A673 (cell line): Measurements from ENCODE around the gene SPATA16. TPM values are rescaled to one million over a fixed set of nuclear protein-coding genes. Genes with fewer than 3 reads are reported as not detected.

Experiments
- BruUV-seq: library from RNA; stranded (reverse); fragments of 400-500 nt; replicated peaks from 2 replicates; lab custom pipeline; 2021; lab: Mats Ljungman, UMichigan
- CTCF ChIA-PET: fragments of 300-600 bp; sonication (Branson Sonifier 250); formaldehyde crosslinking; loops from one replicate; lab custom pipeline; 2022; ENCODE audit warnings: antibody characterized with exemption; lab: Charles Lee
- POLR2A ChIA-PET: fragments of 300-600 bp; sonication (Branson Sonifier 250); formaldehyde crosslinking; loops from one replicate; lab custom pipeline; 2022; ENCODE audit warnings: antibody characterized with exemption; ENCODE audit not compliant: low non-redundant PET; lab: Charles Lee
- DNase-seq: peaks from one replicate; pipeline ENCODE4 v3.0.0-alpha.2; 2015; ENCODE audit warnings: low spot score
- H3K27ac ChIP-seq: fragments of 200-600 bp; sonication (generic); 2 replicates; pipeline ENCODE4 v1.5.1; 2016; ENCODE audit warnings: mixed run types, low read depth, mild to moderate bottlenecking, mixed read lengths, antibody characterized with exemption, low read length; ENCODE audit not compliant: poor library complexity, severe bottlenecking
- H3K27me3 ChIP-seq: fragments of 200-600 bp; sonication (generic); replicated peaks from 2 replicates; pipeline ENCODE4 v1.6.1; 2017; ENCODE audit warnings: mixed run types, low read depth, mild to moderate bottlenecking, mixed read lengths, antibody characterized with exemption, low read length; ENCODE audit not compliant: insufficient read depth, poor library complexity
- H3K36me3 ChIP-seq: fragments of 200-600 bp; sonication (generic); 2 replicates; pipeline ENCODE4 v1.6.1; 2016; ENCODE audit warnings: mixed run types, mild to moderate bottlenecking, mixed read lengths, antibody characterized with exemption, low read length; ENCODE audit not compliant: insufficient read depth, poor library complexity, severe bottlenecking
- H3K4me1 ChIP-seq: fragments of 200-600 bp; sonication (generic); 2 replicates; pipeline ENCODE4 v1.6.1; 2017; ENCODE audit warnings: mixed run types, mild to moderate bottlenecking, mixed read lengths, antibody characterized with exemption, low read length; ENCODE audit not compliant: insufficient read depth, poor library complexity, severe bottlenecking
- H3K4me3 ChIP-seq: fragments of 200-600 bp; sonication (generic); 2 replicates; pipeline ENCODE4 v1.5.1; 2016; ENCODE audit warnings: low read depth, mixed run types, mild to moderate bottlenecking, mixed read lengths, low read length; ENCODE audit not compliant: poor library complexity, severe bottlenecking
- H3K9me3 ChIP-seq: fragments of 200-600 bp; sonication (generic); 2 replicates; pipeline ENCODE4 v1.6.1; 2016; ENCODE audit warnings: mixed run types, low read depth, mild to moderate bottlenecking, mixed read lengths, antibody characterized with exemption, low read length; ENCODE audit not compliant: poor library complexity, severe bottlenecking
- EZH2 ChIP-seq: fragments of 200-600 bp; sonication (generic); IDR thresholded peaks from 2 replicates; pipeline ENCODE4 v1.6.1; 2017; ENCODE audit warnings: borderline replicate concordance, low read depth, mild to moderate bottlenecking, mixed read lengths, antibody characterized with exemption, low read length; ENCODE audit not compliant: poor library complexity, severe bottlenecking
- intact Hi-C: fragments of 100-400 bp; cut with micrococcal nuclease; formaldehyde crosslinking; loops from one replicate; pipeline ENCODE4 v1.10.0; 2022; ENCODE audit not compliant: unreplicated experiment
- total RNA-seq: library from RNA; stranded (reverse); gene quantifications from 2 replicates; pipeline ENCODE4 v1.2.3, GENCODE V29; 2021
- TF ChIP-seq, protein P1 (sequence below): fragments of 300-800, 200-600 bp; sonication (generic); conservative IDR thresholded peaks from 2 replicates; pipeline ENCODE4 v1.5.1; 2017; ENCODE audit warnings: low read depth, mild to moderate bottlenecking, antibody characterized with exemption, low read length, moderate library complexity, mixed read lengths

Gene SPATA16
- total RNA-seq, 1 experiment from 2014 or later: not detected

DNA sequence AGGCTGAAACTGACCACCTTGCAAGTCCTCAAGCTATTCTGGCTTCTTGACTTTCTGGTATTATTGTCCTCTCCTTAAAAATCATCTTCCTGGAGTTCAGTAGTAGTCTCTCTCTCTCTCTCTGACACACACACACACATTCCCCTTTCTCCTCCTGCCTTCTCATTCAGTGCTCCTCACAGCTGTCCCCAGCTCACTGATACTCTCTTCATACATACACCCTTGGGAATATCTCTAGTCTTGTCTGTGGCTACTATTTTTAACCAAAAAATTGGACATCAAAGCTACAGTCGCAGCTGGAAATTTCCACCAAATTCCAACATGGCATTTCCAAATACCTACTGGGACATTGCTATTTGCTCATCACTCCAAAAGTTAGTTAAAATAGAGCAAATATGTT is 211.6 kb downstream of the SPATA16 start:
- BruUV-seq: no TSS peak
- Histone ChIP-seq H3K27me3 (no peaks in the 10 kb centered on the region), H3K27ac (no peak overlapping the region), H3K36me3 (no peaks in the 10 kb centered on the region), H3K4me1 (peaks cover 2% of the 10 kb centered on the region), H3K4me3 (no peak overlapping the region), H3K9me3 (no peaks in the 10 kb centered on the region)
- ChIA-PET CTCF (no interaction called here), POLR2A (interaction anchor here (0.5 kb wide), 1 partner anchor 24 kb away, joined by 7 read pairs; no protein-coding TSS in a partner anchor)
- intact Hi-C loops: no loop called here
- no peak for DNase-seq
- TF ChIP-seq EZH2: no peak
- TF ChIP-seq, protein P1, sequence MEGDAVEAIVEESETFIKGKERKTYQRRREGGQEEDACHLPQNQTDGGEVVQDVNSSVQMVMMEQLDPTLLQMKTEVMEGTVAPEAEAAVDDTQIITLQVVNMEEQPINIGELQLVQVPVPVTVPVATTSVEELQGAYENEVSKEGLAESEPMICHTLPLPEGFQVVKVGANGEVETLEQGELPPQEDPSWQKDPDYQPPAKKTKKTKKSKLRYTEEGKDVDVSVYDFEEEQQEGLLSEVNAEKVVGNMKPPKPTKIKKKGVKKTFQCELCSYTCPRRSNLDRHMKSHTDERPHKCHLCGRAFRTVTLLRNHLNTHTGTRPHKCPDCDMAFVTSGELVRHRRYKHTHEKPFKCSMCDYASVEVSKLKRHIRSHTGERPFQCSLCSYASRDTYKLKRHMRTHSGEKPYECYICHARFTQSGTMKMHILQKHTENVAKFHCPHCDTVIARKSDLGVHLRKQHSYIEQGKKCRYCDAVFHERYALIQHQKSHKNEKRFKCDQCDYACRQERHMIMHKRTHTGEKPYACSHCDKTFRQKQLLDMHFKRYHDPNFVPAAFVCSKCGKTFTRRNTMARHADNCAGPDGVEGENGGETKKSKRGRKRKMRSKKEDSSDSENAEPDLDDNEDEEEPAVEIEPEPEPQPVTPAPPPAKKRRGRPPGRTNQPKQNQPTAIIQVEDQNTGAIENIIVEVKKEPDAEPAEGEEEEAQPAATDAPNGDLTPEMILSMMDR: no peak

- ChIA-PET POLR2A (no interaction called here), CTCF (no interaction called here)
- Histone ChIP-seq H3K36me3 (no peaks in the 10 kb centered on the region), H3K27me3 (no peaks in the 10 kb centered on the region), H3K27ac (no peak overlapping the region), H3K4me3 (no peak overlapping the region), H3K9me3 (no peaks in the 10 kb centered on the region), H3K4me1 (peaks cover under 1% of the 10 kb centered on the region)
- intact Hi-C loops: no loop called here
- DNase-seq: no peak
- TF ChIP-seq, protein P1: no peak
- TF ChIP-seq EZH2: no peak
- BruUV-seq: no TSS peak
Measured at GRCh38 chr3:172924546-172924945, 216.5 kb downstream of the SPATA16 start.

- no peak for DNase-seq
- TF ChIP-seq EZH2: no peak
- TF ChIP-seq, protein P1: no peak
- H3K9me3 ChIP-seq: no peaks in the 10 kb centered on the region
- H3K36me3 ChIP-seq: no peaks in the 10 kb centered on the region
- intact Hi-C loops: no loop called here
- peaks cover 24% of the 10 kb centered on the region for H3K4me1 ChIP-seq
- H3K27ac ChIP-seq: no peak overlapping the region
- ChIA-PET POLR2A (no interaction called here), CTCF (no interaction called here)
- H3K4me3 ChIP-seq: no peak overlapping the region
- no TSS peak for BruUV-seq
- H3K27me3 ChIP-seq: no peaks in the 10 kb centered on the region
Measured at GRCh38 chr3:172919297-172919683, 221.7 kb downstream of the SPATA16 start.
